HepG2 (cell line): Measurements from ENCODE around the gene EFEMP2. TPM values are rescaled to one million over a fixed set of nuclear protein-coding genes. Genes with fewer than 3 reads are reported as not detected.

ENCODE experiments used
- CREB1 ChIP-seq, 2 experiments: fragments of 450-650 bp in 1 of 2; IDR thresholded peaks; 2 replicates each; pipeline ENCODE4 v1.6.1; 2016 to 2017; ENCODE audit warnings: control low read depth in 1 of 2, mild to moderate bottlenecking in 1 of 2, missing compliant biosample characterization in 1 of 2, missing genetic modification characterization in 1 of 2
- ELF3 ChIP-seq: IDR thresholded peaks from 2 replicates; pipeline ENCODE4 v1.6.1; 2016; ENCODE audit warnings: missing genetic modification reagents, missing compliant biosample characterization
- HMGA1 ChIP-seq: sonication (generic); formaldehyde crosslinking; conservative IDR thresholded peaks from 2 replicates; pipeline ENCODE4 v1.4.0; 2020; ENCODE audit warnings: missing genetic modification reagents
- HNRNPL ChIP-seq: fragments of 200-400 bp; formaldehyde crosslinking; IDR thresholded peaks from 2 replicates; pipeline ENCODE4 v1.6.1; 2017; ENCODE audit warnings: mild to moderate bottlenecking, low read depth, low read length
- IKZF4 ChIP-seq: sonication (generic); formaldehyde crosslinking; IDR thresholded peaks from 2 replicates; pipeline ENCODE4 v1.5.1; 2020; ENCODE audit warnings: borderline replicate concordance, mild to moderate bottlenecking, low read depth, missing genetic modification reagents; ENCODE audit errors: not compliant biosample characterization
- JARID2 ChIP-seq: sonication (generic); formaldehyde crosslinking; IDR thresholded peaks from 2 replicates; pipeline ENCODE4 v1.8.1; 2023; ENCODE audit warnings: missing genetic modification reagents, inconsistent platforms; ENCODE audit not compliant: insufficient replicate concordance
- JDP2 ChIP-seq: sonication (generic); formaldehyde crosslinking; IDR thresholded peaks from 2 replicates; pipeline ENCODE4 v1.8.1; 2022; ENCODE audit warnings: missing genetic modification reagents, borderline replicate concordance
- LBX2 ChIP-seq: sonication (generic); formaldehyde crosslinking; IDR thresholded peaks from 2 replicates; pipeline ENCODE4 v1.5.0; 2020; ENCODE audit warnings: missing genetic modification reagents, mild to moderate bottlenecking, borderline replicate concordance
- SALL1 ChIP-seq: sonication (generic); formaldehyde crosslinking; IDR thresholded peaks from 2 replicates; pipeline ENCODE4 v1.8.0; 2022; ENCODE audit warnings: mild to moderate bottlenecking, missing genetic modification reagents
- SMAD9 ChIP-seq: sonication (generic); formaldehyde crosslinking; IDR thresholded peaks from 2 replicates; pipeline ENCODE4 v1.5.1; 2020; ENCODE audit warnings: mild to moderate bottlenecking, missing genetic modification reagents
- TBX2 ChIP-seq: sonication (generic); formaldehyde crosslinking; IDR thresholded peaks from 2 replicates; pipeline ENCODE4 v1.5.0; 2020; ENCODE audit warnings: missing genetic modification reagents, mild to moderate bottlenecking, borderline replicate concordance
- ZFP36L2 ChIP-seq: sonication (generic); formaldehyde crosslinking; IDR thresholded peaks from 2 replicates; pipeline ENCODE4 v1.4.0; 2020; ENCODE audit warnings: missing genetic modification reagents
- ZFX ChIP-seq: sonication (generic); formaldehyde crosslinking; IDR thresholded peaks from 2 replicates; pipeline ENCODE4 v1.4.0; 2020; ENCODE audit warnings: mild to moderate bottlenecking, low read depth, missing genetic modification reagents, moderate library complexity
- ZNF230 ChIP-seq: sonication (generic); formaldehyde crosslinking; IDR thresholded peaks from 2 replicates; pipeline ENCODE4 v1.4.0; 2020; ENCODE audit warnings: mild to moderate bottlenecking, missing genetic modification reagents
- ZNF326 ChIP-seq: sonication (generic); formaldehyde crosslinking; IDR thresholded peaks from 2 replicates; pipeline ENCODE4 v1.4.0; 2020; ENCODE audit warnings: missing genetic modification reagents, borderline replicate concordance
- ZNF329 ChIP-seq: sonication (generic); formaldehyde crosslinking; IDR thresholded peaks from 2 replicates; pipeline ENCODE4 v1.9.0; 2021; ENCODE audit warnings: low read depth, mild to moderate bottlenecking, missing genetic modification reagents
- ZNF543 ChIP-seq: sonication (generic); formaldehyde crosslinking; IDR thresholded peaks from 2 replicates; pipeline ENCODE4 v1.4.0; 2020; ENCODE audit warnings: mild to moderate bottlenecking, missing genetic modification reagents
- ZNF577 ChIP-seq: sonication (generic); formaldehyde crosslinking; IDR thresholded peaks from 2 replicates; pipeline ENCODE4 v1.4.0; 2020; ENCODE audit warnings: mild to moderate bottlenecking, low read depth, missing genetic modification reagents, borderline replicate concordance
- ZNF597 ChIP-seq: sonication (generic); formaldehyde crosslinking; IDR thresholded peaks from 2 replicates; pipeline ENCODE4 v1.5.0; 2020; ENCODE audit warnings: missing genetic modification reagents
- ZNF616 ChIP-seq: sonication (generic); formaldehyde crosslinking; IDR thresholded peaks from 2 replicates; pipeline ENCODE4 v1.5.0; 2020; ENCODE audit warnings: low read depth, mild to moderate bottlenecking, missing genetic modification reagents
- ZNF703 ChIP-seq: sonication (generic); formaldehyde crosslinking; IDR thresholded peaks from 2 replicates; pipeline ENCODE4 v1.5.1; 2020; ENCODE audit warnings: missing genetic modification reagents, mild to moderate bottlenecking, moderate library complexity, borderline replicate concordance
- ZNF761 ChIP-seq: sonication (generic); formaldehyde crosslinking; conservative IDR thresholded peaks from 2 replicates; pipeline ENCODE4 v1.4.0; 2020; ENCODE audit warnings: mild to moderate bottlenecking, missing genetic modification reagents
- ZSCAN29 ChIP-seq: sonication (generic); formaldehyde crosslinking; conservative IDR thresholded peaks from 2 replicates; pipeline ENCODE4 v1.4.0; 2020; ENCODE audit warnings: mild to moderate bottlenecking, missing genetic modification reagents
- ZUFSP ChIP-seq: sonication (generic); formaldehyde crosslinking; IDR thresholded peaks from 2 replicates; pipeline ENCODE4 v1.9.0; 2021; ENCODE audit warnings: missing genetic modification reagents, mild to moderate bottlenecking, borderline replicate concordance
- polyA plus RNA-seq, 8 experiments: library from polyadenylated mRNA; depleted of rRNA in 3 of 8; stranded (reverse) in 7 of 8; unstranded in 1 of 8; fragments of >200 nt; fragmentation: Illumina TruSeq in 4 of 8; extraction: Trizol in 4 of 8; gene quantifications; 2 replicates each; pipeline versions ENCODE4 v1.2.1 to v1.2.3, GENCODE V29; 2011 to 2016; ENCODE audit warnings: low read depth in 4 of 8, missing spikeins in 1 of 8, mixed read lengths in 1 of 8; ENCODE audit not compliant: insufficient read depth in 1 of 8
- total RNA-seq, 5 experiments: library from RNA; depleted of rRNA; stranded (reverse); fragments of >200 nt; fragmentation: Illumina TruSeq; extraction: Trizol; gene quantifications; 2 replicates each; pipeline ENCODE4 v1.2.3, GENCODE V29; 2016; ENCODE audit warnings: low read depth in 1 of 5

EFEMP2 gene
- total and polyA plus RNA-seq, 2 of the 13 experiments (the other 11 are each of a cell fraction or from before 2014, with no cell fraction given) = 7.4 to 29.7 TPM

GRCh38 chr11:65890324-65891218, 18.0 kb upstream of the EFEMP2 start, which contains the start of gene CCDC85B (continued):
- TF ChIP-seq ZNF616 (CRISPR knock-in tag) (0 out of 2 replicates have a peak, but pooled peaks have one; percentile 49), ZNF230 (CRISPR knock-in tag) (no peak), ZUFSP (CRISPR knock-in tag) (no peak), CREB1 (IDR thresholded peaks at IDR 0.05) (peak; percentile 52; the same call in 1 of the 2 replicates), CREB1 (CRISPR knock-in tag; IDR thresholded peaks at IDR 0.05) (no peak), ZNF597 (CRISPR knock-in tag) (no peak), ZFX (CRISPR knock-in tag) (peak; percentile 89), ZNF761 (peak; percentile 69), JARID2 (CRISPR knock-in tag) (no peak), ELF3 (CRISPR knock-in tag) (0 out of 2 replicates have a peak, but pooled peaks have one; percentile 55), ZNF543 (CRISPR knock-in tag) (no peak), ZNF703 (CRISPR knock-in tag) (0 out of 2 replicates have a peak, but pooled peaks have one; percentile 43), LBX2 (no peak; the same call in 1 of the 2 replicates), ZSCAN29 (CRISPR knock-in tag) (0 out of 2 replicates have a peak, but pooled peaks have one; percentile 46), ZNF329 (CRISPR knock-in tag) (no peak), JDP2 (CRISPR knock-in tag) (no peak; the same call in 1 of the 2 replicates), HNRNPL (peak; percentile 41; the same call in 1 of the 2 replicates), SMAD9 (CRISPR knock-in tag) (no peak), TBX2 (CRISPR knock-in tag) (peak; percentile 54), ZFP36L2 (no peak), ZNF326 (CRISPR knock-in tag) (no peak), HMGA1 (CRISPR knock-in tag) (no peak), ZNF577 (CRISPR knock-in tag) (no peak), SALL1 (peak; percentile 90), IKZF4 (peak; percentile 19)
